SH-SY5Y (cell line): ENCODE data around the gene PASK.

Source experiments
- GATA2 ChIP-seq: IDR thresholded peaks from 2 replicates; pipeline ENCODE4 v1.6.1; 2011; ENCODE audit warnings: mild to moderate bottlenecking, low read depth, low read length
- GATA3 ChIP-seq: IDR thresholded peaks from 2 replicates; pipeline ENCODE4 v1.6.1; 2011; ENCODE audit warnings: low read depth, mild to moderate bottlenecking, low read length, moderate library complexity

- no peak for TF ChIP-seq GATA2
- no peak for TF ChIP-seq GATA3
Measured at GRCh38 chr2:241114836-241115235, 34.4 kb downstream of the PASK start.
